DMS114 treated with DMSO at 0.1 percent for 48 hours (cell line): ENCODE measurements around the gene AP3D1.
"Not testable (repeated sequence)": the region's sequence is repeated elsewhere in the genome, so short reads cannot be mapped to it uniquely, and the experiment has no call there.

Source experiments
- DNase-seq: peaks from one replicate; lab custom pipeline; 2025; ENCODE audit not compliant: unreplicated experiment; lab: John Stamatoyannopoulos, UW

The AP3D1 gene

DNA sequence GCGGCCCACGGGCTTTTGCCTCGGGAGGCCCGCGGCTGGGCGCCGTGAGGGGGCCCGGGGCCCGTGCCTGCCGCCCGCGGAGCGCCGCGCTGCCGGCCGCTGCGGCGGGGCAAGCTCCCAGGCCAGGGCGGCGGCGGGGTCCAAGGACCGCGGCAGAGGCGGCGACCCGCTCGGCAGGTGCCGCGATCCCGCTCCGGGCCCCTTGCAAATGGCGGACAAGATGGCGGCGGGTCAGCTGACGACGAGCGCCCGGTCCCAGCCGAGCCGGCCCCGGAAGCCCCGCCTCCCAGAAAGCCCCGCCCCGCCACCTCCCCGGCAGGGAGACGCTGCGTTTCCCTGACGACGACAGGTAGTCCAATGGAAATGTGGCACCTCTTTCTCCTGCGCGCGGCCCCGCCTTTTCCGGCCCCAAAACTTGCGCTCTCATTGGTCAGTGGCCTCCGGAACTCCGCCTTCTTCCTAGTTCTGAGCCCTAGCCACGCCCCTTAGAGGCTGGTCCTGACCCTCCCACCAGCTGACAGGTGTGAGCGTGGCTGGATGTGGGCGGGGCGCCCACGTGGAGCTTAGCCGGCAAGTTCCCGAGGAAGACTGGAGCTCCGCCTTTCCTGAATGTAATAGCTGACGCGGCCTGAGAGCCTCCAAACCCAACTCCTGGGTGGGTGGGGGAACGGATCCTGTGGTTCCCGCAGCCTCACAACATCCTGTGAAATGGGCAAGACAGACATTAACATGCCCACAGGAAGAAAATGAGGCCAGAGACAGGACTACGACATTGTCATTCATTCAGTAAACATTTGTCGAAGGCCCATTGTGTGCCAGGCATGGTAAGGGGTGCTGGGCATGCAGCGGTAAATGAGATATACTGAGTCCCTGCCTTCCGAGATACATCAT, at the start of gene AP3D1:
Gene AP3D1, minus strand, starts transcription at position 228 of the 891 bp plus-strand sequence. CDS start 232 bp downstream, outside the sequence.
- DNase-seq: peak; percentile 95

GRCh38 chr19:2200624-2201294, 49.4 kb upstream of the AP3D1 start:
- DNase-seq: not testable (repeated sequence)

DNA sequence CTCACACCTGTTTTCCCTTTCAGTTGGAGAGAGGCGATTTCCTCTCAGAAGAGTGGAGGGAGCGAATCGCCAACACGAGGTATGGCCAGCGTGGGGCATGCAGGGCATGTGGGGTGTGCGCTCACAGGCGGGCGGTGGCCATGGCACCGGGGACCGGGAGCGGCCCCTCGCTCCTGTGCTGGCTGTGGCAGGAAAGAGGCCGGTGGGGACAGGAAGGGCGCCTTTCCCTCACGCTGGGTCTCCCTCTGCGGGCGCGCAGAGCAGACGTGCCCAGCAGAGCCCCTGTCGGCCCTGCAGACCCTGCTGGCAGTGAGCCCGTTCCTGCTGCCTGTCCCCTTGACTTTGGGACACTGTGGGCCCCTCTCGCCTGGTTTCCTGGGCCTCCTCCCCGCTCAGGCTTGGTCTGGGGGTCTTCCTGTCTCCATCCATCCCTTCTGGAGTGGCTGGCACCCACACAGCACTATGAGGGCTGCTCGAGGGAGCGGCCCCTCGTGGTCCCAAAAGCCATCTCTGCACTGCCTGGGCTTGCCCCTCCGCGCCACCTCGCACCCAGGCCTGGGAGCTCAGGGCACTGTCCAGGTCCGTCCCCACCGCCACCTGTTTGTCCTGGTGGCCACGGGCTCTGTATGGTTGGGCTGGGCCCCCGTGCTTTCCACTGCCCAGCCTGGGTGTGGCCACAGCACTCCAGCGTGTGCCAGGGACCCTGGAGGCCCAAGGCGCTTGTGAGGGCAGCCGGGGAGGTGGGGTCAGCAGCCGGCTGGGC, 48.7 kb upstream of the AP3D1 start:
- DNase-seq: no peak

GRCh38 chr19:2199215-2199614, 47.8 kb upstream of the AP3D1 start:
- no peak for DNase-seq

- no peak for DNase-seq
These were observed 47.0 kb upstream of the AP3D1 start for GRCh38 chr19:2198317-2198716.

DNA sequence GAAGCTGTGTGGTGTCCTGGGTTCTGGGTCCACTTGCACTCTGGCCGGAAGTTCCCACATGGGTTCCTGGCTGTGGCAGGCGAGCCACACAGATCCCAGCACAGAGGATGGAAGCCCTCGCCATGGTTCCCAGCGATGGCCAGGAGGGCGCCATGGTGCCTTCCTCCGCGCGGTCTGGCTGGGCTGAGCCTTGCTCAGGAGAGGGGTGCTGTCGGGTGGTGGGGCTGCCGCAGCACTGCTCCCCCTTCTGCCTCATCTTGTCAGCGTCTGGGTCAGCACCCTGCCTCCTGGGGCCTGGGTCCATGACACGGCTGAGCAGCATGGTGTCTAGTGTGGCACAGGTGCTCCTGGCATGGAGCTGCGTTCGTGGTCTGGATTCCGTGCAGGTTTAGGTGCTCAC, 45.9 kb upstream of the AP3D1 start:
- DNase-seq: no peak

DNA sequence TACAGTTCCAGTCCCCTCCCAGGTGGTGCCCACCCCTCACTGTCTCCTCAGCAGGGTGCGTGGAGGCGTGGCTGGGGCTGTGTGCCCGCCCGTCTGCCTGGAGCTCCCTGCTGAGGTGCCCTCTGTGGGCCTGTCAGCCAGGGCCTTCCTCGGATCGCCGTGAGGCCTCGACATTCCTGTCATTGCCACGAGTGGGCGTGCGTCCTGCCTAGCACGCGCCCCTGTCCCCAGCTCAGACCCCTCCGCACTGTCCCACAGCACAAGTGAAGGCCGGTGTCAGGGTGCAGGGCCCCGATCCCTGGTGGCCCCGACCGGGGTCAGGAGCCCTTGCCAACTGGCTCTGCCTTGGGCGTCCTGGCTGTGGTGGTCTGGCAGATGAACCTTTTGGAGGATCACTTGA, 44.5 kb upstream of the AP3D1 start:
- no peak for DNase-seq

DNA sequence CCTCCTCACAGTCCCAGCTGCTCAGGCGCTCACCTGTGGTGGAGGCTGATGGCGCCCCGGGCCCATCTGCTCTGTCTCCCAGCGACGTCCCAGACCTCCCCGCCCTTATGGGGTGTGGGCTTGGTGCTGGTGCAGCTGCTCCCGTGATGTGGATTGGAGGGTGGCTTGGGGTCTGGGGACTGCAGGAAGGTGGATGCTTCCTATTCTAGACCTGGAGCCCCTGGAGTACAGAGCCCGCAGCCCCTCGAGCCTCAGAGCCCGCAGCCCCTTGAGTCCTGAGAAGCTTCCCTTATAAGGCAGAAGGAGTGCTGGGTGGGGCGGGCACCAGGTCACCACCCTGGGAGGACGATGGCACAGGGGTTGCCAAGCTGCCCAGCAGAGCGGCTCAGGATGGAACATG, 44.0 kb upstream of the AP3D1 start:
- DNase-seq: no peak

- no peak for DNase-seq
These were observed 43.2 kb upstream of the AP3D1 start for GRCh38 chr19:2194513-2195078.

DNA sequence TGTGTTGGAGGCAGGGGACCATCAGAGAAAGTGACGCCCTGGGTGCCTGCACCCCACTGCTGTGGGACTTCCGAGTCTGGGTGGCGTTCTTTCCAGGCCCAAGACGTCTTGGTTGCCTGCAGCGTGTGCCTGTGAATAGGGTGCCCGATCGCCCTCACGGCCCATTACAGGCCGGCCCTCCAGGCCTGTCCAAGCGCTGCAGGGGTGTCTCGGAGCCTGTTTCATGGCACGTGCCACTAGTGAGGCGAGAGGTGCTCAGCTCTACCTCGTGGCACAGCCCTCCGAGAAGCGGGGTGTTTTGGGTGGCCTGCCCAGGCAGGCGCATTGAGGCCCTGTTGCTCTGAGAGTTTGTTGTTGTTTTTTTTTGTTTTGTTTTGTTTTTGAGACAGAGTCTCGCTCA, 42.4 kb upstream of the AP3D1 start:
- DNase-seq: no peak

DNA sequence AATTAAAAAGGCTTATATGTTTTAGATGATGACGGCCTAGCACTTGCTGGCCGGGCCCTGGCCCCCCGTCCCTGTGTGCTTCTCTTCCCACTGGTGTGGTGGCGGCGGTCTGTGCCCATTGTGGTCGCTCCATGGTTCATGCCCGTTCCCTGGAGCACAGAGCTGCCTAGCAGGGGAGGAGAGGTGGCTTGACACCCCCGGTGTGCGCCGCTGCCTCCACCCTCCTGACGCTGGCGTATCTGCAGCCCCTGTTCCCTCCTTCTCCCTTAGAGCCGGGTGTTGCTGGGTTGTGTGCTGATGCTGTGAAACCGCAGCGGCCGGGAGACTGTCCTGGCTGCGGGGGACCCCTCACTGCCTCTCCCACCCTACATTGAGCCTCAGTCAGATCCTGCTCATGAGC, 41.5 kb upstream of the AP3D1 start:
- DNase-seq: no peak

DNA sequence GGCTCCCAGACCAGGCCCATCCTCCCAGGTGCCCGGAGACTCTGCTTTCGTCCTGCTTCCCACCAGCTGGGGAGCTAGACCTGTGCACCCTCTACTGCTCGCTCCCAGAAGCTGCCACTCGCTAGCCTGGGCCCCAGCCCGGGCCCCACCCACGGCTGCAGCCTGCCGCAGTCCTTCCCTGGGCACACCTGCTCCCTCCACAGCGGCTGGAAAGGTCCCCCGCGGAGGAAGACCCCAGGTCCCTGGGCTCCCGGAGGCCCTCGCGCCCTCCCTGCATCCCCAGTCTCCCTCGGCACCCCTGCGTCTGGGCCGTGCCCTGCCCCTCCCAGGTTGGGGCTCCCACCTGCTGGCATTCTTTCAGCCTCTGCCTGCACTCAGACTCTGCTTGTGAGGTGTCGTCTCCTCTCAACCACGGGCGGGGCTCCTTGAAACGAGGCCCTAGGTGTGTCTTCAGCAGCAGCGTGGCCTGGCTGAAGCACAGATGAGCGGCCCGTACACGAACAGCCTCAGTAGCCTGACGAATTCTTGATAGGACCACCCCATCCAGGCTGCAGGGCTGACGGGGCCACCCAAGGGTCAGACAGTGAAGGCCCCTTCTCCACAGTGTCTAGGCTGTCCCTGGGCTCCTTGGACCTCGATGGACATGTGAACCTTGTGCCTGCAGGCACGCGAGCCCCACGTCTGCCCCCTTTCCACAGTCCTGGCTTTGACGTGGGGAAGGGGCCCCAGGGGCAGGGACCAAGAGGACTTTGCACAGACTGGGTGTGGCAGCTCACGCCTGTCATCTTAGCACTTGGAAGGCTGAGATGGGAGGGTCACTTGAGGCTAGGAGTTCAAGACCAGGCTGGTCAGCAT, 40.3 kb upstream of the AP3D1 start:
- DNase-seq: no peak

DNA sequence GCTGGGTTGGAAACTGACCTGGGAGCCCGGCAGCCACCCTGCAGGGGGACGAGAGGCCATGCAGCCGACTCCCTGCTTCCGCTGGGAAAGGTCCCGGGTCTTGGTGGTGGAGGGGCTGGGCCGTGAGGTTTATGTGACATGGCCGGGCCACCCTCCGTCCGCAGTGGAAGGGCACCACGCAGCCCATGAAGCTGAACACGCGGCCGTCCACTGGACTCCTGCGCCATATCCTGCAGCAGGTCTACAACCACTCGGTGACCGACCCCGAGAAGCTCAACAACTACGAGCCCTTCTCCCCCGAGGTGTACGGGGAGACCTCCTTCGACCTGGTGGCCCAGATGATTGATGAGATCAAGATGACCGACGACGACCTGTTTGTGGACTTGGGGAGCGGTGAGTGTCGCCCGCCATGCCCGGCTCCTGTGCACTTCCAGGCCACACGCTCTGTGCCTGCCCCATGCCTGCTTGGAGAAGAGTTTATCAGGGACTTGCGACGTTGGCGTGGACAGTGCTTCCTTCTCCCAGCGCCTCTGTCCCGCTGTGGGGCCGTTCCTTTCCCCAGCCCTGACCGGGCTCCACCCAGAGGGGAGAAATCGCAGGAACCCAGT, 39.6 kb upstream of the AP3D1 start:
- DNase-seq: no peak

- DNase-seq: no peak
These were observed 38.5 kb upstream of the AP3D1 start for GRCh38 chr19:2189880-2190279.

GRCh38 chr19:2188708-2189385, 37.5 kb upstream of the AP3D1 start:
- no peak for DNase-seq

GRCh38 chr19:2187159-2187558, 35.8 kb upstream of the AP3D1 start:
- no peak for DNase-seq

GRCh38 chr19:2186071-2186846, 34.9 kb upstream of the AP3D1 start:
- no peak for DNase-seq

- DNase-seq: no peak
These were observed 34.3 kb upstream of the AP3D1 start for GRCh38 chr19:2185734-2186070.
